Measurements from ENCODE around the gene PRR7.
A peak's percentile ranks its signal among the peaks of the same experiment; 100 is the strongest.

Gene PRR7

GRCh38 chr5:177440990-177441780, 5.4 kb upstream of the PRR7 start:
- ChIA-PET CTCF (interaction anchor here (0.9 to 26.2 kb wide), 5 partner anchors 13 to 50 kb away, joined by 3 to 509 read pairs (median 104); partner anchors contain the start of genes F12, GRK6 and PFN3), POLR2A (interaction anchor here (0.6 to 2.6 kb wide), 4 partner anchors 7 to 30 kb away, joined by 3 to 8 read pairs (median 5); no protein-coding TSS in a partner anchor)
- WGBS (ENCODE audit: insufficient coverage) = 93% methylated on average over 22 of the region's 26 CpGs
- Histone ChIP-seq H3K36me3 (ENCODE audit: control insufficient read depth in 4 of 4, insufficient read depth in 4 of 4, low read length in 3 of 4) (peaks cover 14 to 71% (median 52%) of the 10 kb centered on the region in 4 experiments), H3K4me3 (ENCODE audit: control insufficient read depth in 1 of 7, extremely low read depth in 1 of 7, insufficient read depth in 4 of 7, low read depth in 2 of 7, low read length in 6 of 7) (no peak overlapping the region), H3K27ac (ENCODE audit: insufficient read depth in 1 of 2, low read depth in 1 of 2, low read length in 2 of 2, poor library complexity in 1 of 2, severe bottlenecking in 2 of 2) (no peak overlapping the region), H3K4me1 (ENCODE audit: control extremely low read depth in 1 of 4, control insufficient read depth in 4 of 4, insufficient read depth in 4 of 4, low read length in 3 of 4) (peaks cover 0 to 18% (median 5%) of the 10 kb centered on the region in 4 experiments), H3K27me3 (replicated peaks in 2 of 5; ENCODE audit: control insufficient read depth in 4 of 5, insufficient read depth in 5 of 5, low read length in 4 of 5) (no peaks in the 10 kb centered on the region), H3K9me3 (ENCODE audit: control extremely low read depth in 1 of 5, control insufficient read depth in 4 of 5, insufficient read depth in 2 of 5, low read depth in 1 of 5, low read length in 4 of 5) (no peaks in the 10 kb centered on the region)
- DNase-seq = no peak

DNA sequence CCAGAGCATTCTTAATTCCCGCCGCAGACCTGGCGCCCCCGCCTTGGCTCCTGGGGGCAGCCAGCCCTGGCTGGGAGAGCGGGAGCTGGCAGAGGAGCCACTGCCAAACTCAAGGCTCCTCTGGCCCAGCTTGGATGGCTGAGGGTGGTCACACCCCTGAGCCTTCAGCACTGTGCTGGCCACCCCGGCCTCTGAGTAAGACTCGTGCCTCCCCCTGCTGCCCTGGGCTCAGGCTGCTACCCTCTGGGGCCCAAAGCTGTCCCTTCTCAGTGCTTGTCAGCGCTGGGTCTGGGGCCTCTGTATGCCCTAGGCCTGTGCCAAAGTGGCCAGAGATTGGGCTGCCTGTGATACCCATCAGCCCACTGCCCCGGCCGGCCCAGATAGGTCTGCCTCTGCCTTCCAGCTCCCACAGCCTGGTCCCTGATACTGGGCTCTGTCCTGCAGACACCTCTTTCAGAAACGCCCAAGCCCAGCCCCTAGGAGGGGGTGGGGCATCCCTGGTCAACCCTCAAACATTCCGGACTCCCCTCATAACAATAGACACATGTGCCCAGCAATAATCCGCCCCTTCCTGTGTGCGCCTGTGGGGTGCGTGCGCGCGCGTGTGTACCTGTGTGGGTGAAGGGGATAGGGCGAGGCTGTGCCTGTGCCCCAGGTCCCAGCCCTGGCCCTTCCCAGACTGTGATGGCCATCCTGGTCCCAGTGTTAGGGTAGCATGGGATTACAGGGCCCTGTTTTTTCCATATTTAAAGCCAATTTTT, 4.4 kb upstream of the PRR7 start:
- no peaks in the 10 kb centered on the region for H3K9me3 ChIP-seq (ENCODE audit: control extremely low read depth in 1 of 5, control insufficient read depth in 4 of 5, insufficient read depth in 2 of 5, low read depth in 1 of 5, low read length in 4 of 5)
- H3K4me3 ChIP-seq (ENCODE audit: control insufficient read depth in 1 of 7, extremely low read depth in 1 of 7, insufficient read depth in 4 of 7, low read depth in 2 of 7, low read length in 6 of 7) = no peak overlapping the region
- H3K4me1 ChIP-seq (ENCODE audit: control extremely low read depth in 1 of 4, control insufficient read depth in 4 of 4, insufficient read depth in 4 of 4, low read length in 3 of 4) = peaks cover 0 to 26% (median 12%) of the 10 kb centered on the region in 4 experiments
- CTCF ChIA-PET = interaction anchor here (0.9 to 26.2 kb wide), 5 partner anchors 12 to 52 kb away, joined by 3 to 509 read pairs (median 104); partner anchors contain the start of genes F12, GRK6 and PFN3
- no peak overlapping the region for H3K27ac ChIP-seq (ENCODE audit: insufficient read depth in 1 of 2, low read depth in 1 of 2, low read length in 2 of 2, poor library complexity in 1 of 2, severe bottlenecking in 2 of 2)
- no peak for DNase-seq
- H3K27me3 ChIP-seq (replicated peaks in 2 of 5; ENCODE audit: control insufficient read depth in 4 of 5, insufficient read depth in 5 of 5, low read length in 4 of 5) = no peaks in the 10 kb centered on the region
- 92% methylated on average over 11 of the region's 20 CpGs for WGBS (ENCODE audit: insufficient coverage)
- POLR2A ChIA-PET = interaction anchor here (0.6 kb wide), 1 partner anchor 11 kb away, joined by 3 read pairs; no protein-coding TSS in a partner anchor
- peaks cover 12 to 62% (median 44%) of the 10 kb centered on the region in 4 experiments for H3K36me3 ChIP-seq (ENCODE audit: control insufficient read depth in 4 of 4, insufficient read depth in 4 of 4, low read length in 3 of 4)

GRCh38 chr5:177443144-177443983, 3.2 kb upstream of the PRR7 start:
- H3K27ac ChIP-seq (ENCODE audit: insufficient read depth in 1 of 2, low read depth in 1 of 2, low read length in 2 of 2, poor library complexity in 1 of 2, severe bottlenecking in 2 of 2) = no peak overlapping the region
- 89% methylated on average over 14 of the region's 15 CpGs for WGBS (ENCODE audit: insufficient coverage)
- peaks cover 0 to 37% (median 22%) of the 10 kb centered on the region in 4 experiments for H3K4me1 ChIP-seq (ENCODE audit: control extremely low read depth in 1 of 4, control insufficient read depth in 4 of 4, insufficient read depth in 4 of 4, low read length in 3 of 4)
- H3K9me3 ChIP-seq (ENCODE audit: control extremely low read depth in 1 of 5, control insufficient read depth in 4 of 5, insufficient read depth in 2 of 5, low read depth in 1 of 5, low read length in 4 of 5) = no peaks in the 10 kb centered on the region
- H3K36me3 ChIP-seq (ENCODE audit: control insufficient read depth in 4 of 4, insufficient read depth in 4 of 4, low read length in 3 of 4) = peaks cover 5 to 52% (median 35%) of the 10 kb centered on the region in 4 experiments
- H3K4me3 ChIP-seq (ENCODE audit: control insufficient read depth in 1 of 7, extremely low read depth in 1 of 7, insufficient read depth in 4 of 7, low read depth in 2 of 7, low read length in 6 of 7) = no peak overlapping the region
- H3K27me3 ChIP-seq (replicated peaks in 2 of 5; ENCODE audit: control insufficient read depth in 4 of 5, insufficient read depth in 5 of 5, low read length in 4 of 5) = no peaks in the 10 kb centered on the region
- no peak for DNase-seq
- ChIA-PET POLR2A (interaction anchor here (1.2 to 5.9 kb wide), 5 partner anchors 11 to 39 kb away, joined by 3 to 34 read pairs (median 4); partner anchors contain the start of gene GRK6), CTCF (interaction anchor here (1.4 to 26.2 kb wide), 5 partner anchors 11 to 133 kb away, joined by 3 to 509 read pairs (median 265); partner anchors contain the start of genes F12, GRK6, PFN3 and SLC34A1)

- no peak overlapping the region for H3K4me3 ChIP-seq (ENCODE audit: control insufficient read depth in 1 of 7, extremely low read depth in 1 of 7, insufficient read depth in 4 of 7, low read depth in 2 of 7, low read length in 6 of 7)
- no peaks in the 10 kb centered on the region for H3K27me3 ChIP-seq (replicated peaks in 2 of 5; ENCODE audit: control insufficient read depth in 4 of 5, insufficient read depth in 5 of 5, low read length in 4 of 5)
- peak in 1 of 3 donors; percentile 37 for DNase-seq
- no peak overlapping the region for H3K27ac ChIP-seq (ENCODE audit: insufficient read depth in 1 of 2, low read depth in 1 of 2, low read length in 2 of 2, poor library complexity in 1 of 2, severe bottlenecking in 2 of 2)
- ChIA-PET CTCF (interaction anchor here (1.4 to 26.2 kb wide), 5 partner anchors 10 to 135 kb away, joined by 3 to 509 read pairs (median 265); partner anchors contain the start of genes F12, GRK6, PFN3 and SLC34A1), POLR2A (interaction anchor here (0.7 to 5.9 kb wide), 7 partner anchors 10 to 53 kb away, joined by 3 to 34 read pairs (median 4); partner anchors contain the start of genes GRK6 and PDLIM7)
- 95% methylated on average over 5 of the region's 7 CpGs for WGBS (ENCODE audit: insufficient coverage)
- H3K36me3 ChIP-seq (ENCODE audit: control insufficient read depth in 4 of 4, insufficient read depth in 4 of 4, low read length in 3 of 4) = peaks cover 0 to 44% (median 29%) of the 10 kb centered on the region in 4 experiments
- H3K9me3 ChIP-seq (ENCODE audit: control extremely low read depth in 1 of 5, control insufficient read depth in 4 of 5, insufficient read depth in 2 of 5, low read depth in 1 of 5, low read length in 4 of 5) = no peaks in the 10 kb centered on the region
- peaks cover 0 to 41% (median 25%) of the 10 kb centered on the region in 4 experiments for H3K4me1 ChIP-seq (ENCODE audit: control extremely low read depth in 1 of 4, control insufficient read depth in 4 of 4, insufficient read depth in 4 of 4, low read length in 3 of 4)
Observed at GRCh38 chr5:177444106-177445051, 2.2 kb upstream of the PRR7 start.

DNA sequence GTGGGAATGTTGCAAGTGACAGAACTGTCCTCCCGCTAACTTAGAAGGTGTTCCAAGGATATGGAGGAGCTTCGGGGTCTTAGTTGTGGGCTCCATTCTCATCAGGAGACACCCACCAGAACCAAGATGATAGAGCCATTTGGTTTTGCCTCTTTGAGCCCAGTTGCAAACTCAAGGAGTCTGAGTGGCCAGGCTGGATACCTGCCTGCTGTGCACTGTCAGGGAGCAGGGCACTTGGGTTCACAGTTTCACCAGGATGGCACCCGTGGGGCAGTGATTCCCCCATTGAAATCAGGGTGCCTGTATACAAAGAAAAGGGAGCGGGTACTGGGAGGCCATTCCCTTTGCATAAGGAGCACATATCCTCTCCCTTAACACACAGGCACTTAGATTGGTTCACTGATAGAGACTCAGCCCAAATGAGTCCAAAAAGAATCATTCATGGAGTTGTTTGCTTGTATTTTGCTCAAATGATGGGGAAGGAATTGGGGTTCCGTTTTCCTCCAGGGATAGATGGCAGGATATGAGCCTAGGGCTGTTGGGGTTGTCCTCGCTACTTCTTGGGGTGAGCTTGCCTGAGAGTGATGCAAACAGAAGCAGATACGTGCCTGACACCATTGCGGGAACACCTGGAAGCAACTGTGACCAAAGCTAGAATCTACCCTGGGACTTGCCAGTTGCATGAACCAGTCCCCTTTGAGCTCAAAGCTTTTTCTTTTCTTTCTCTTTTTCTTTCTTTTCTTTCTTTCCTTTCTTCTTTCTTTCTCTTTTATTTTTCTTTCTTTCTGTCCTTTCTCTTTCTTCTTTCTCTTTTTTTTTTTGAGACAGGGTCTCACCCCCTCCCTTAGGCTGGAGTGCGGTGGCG, 1.3 kb upstream of the PRR7 start:
- 68% methylated on average over 5 of the region's 10 CpGs for WGBS (ENCODE audit: insufficient coverage)
- H3K27ac ChIP-seq (ENCODE audit: insufficient read depth in 1 of 2, low read depth in 1 of 2, low read length in 2 of 2, poor library complexity in 1 of 2, severe bottlenecking in 2 of 2) = no peak overlapping the region
- peak overlapping the region in 2 of 7 experiments; percentile 72 to 79 for H3K4me3 ChIP-seq (ENCODE audit: control insufficient read depth in 1 of 7, extremely low read depth in 1 of 7, insufficient read depth in 4 of 7, low read depth in 2 of 7, low read length in 6 of 7)
- H3K9me3 ChIP-seq (ENCODE audit: control extremely low read depth in 1 of 5, control insufficient read depth in 4 of 5, insufficient read depth in 2 of 5, low read depth in 1 of 5, low read length in 4 of 5) = no peaks in the 10 kb centered on the region
- peak in 1 of 3 donors; percentile 39 for DNase-seq
- no peaks in the 10 kb centered on the region for H3K27me3 ChIP-seq (replicated peaks in 2 of 5; ENCODE audit: control insufficient read depth in 4 of 5, insufficient read depth in 5 of 5, low read length in 4 of 5)
- POLR2A ChIA-PET = interaction anchor here (1.2 to 5.9 kb wide), 4 partner anchors 9 to 52 kb away, joined by 4 to 34 read pairs (median 14); partner anchors contain the start of gene PDLIM7
- CTCF ChIA-PET = interaction anchor here (0.7 to 26.2 kb wide), 7 partner anchors 9 to 87 kb away, joined by 3 to 509 read pairs (median 104); partner anchors contain the start of genes DOK3, F12, GRK6 and PFN3
- peaks cover 0 to 41% (median 25%) of the 10 kb centered on the region in 4 experiments for H3K4me1 ChIP-seq (ENCODE audit: control extremely low read depth in 1 of 4, control insufficient read depth in 4 of 4, insufficient read depth in 4 of 4, low read length in 3 of 4)
- H3K36me3 ChIP-seq (ENCODE audit: control insufficient read depth in 4 of 4, insufficient read depth in 4 of 4, low read length in 3 of 4) = peaks cover 0 to 35% (median 20%) of the 10 kb centered on the region in 4 experiments

Data from common myeloid progenitor, CD34-positive (primary cell).